ENCODE data around the gene PHACTR1.

- TF ChIP-seq, protein P1, sequence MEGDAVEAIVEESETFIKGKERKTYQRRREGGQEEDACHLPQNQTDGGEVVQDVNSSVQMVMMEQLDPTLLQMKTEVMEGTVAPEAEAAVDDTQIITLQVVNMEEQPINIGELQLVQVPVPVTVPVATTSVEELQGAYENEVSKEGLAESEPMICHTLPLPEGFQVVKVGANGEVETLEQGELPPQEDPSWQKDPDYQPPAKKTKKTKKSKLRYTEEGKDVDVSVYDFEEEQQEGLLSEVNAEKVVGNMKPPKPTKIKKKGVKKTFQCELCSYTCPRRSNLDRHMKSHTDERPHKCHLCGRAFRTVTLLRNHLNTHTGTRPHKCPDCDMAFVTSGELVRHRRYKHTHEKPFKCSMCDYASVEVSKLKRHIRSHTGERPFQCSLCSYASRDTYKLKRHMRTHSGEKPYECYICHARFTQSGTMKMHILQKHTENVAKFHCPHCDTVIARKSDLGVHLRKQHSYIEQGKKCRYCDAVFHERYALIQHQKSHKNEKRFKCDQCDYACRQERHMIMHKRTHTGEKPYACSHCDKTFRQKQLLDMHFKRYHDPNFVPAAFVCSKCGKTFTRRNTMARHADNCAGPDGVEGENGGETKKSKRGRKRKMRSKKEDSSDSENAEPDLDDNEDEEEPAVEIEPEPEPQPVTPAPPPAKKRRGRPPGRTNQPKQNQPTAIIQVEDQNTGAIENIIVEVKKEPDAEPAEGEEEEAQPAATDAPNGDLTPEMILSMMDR (IDR thresholded peaks at IDR 0.05), result no peak
- no peak for TF ChIP-seq POLR2A (IDR thresholded peaks at IDR 0.05)
Measured at GRCh38 chr6:13099771-13100170, 383.2 kb downstream of the PHACTR1 start.
